ENCODE data around the gene USP9X. TPM values are rescaled to one million over a fixed set of nuclear protein-coding genes. Genes with fewer than 3 reads are reported as not detected.
A peak's percentile ranks its signal among the peaks of the same experiment; 100 is the strongest.

USP9X gene
- total RNA-seq, 1 donor from 2014 or later, result 60.0 TPM

GRCh38 chrX:41167888-41168287 lies 82.6 kb downstream of the USP9X start:
- no peaks in the 10 kb centered on the region for H3K27me3 Mint-ChIP-seq (ENCODE audit: low read depth)
- H3K9me3 Mint-ChIP-seq, result peaks cover 3% of the 10 kb centered on the region
- no peak overlapping the region for H3K27ac Mint-ChIP-seq (ENCODE audit: unreplicated experiment)
- H3K36me3 Mint-ChIP-seq (ENCODE audit: low read depth), result peaks cover 13% of the 10 kb centered on the region
- DNase-seq (ENCODE audit: low read depth, low spot score), result no peak
- no peaks in the 10 kb centered on the region for H3K4me1 Mint-ChIP-seq
- no peak overlapping the region for H3K4me3 Mint-ChIP-seq
- no peak for TF ChIP-seq CTCF (conservative IDR thresholded peaks at IDR 0.05)

GRCh38 chrX:41176263-41176662 lies 91.0 kb downstream of the USP9X start:
- no peak overlapping the region for H3K27ac Mint-ChIP-seq (ENCODE audit: unreplicated experiment)

GRCh38 chrX:41177297-41177696 lies 92.1 kb downstream of the USP9X start:
- Mint-ChIP-seq H3K27ac (ENCODE audit: unreplicated experiment) (no peak overlapping the region), H3K9me3 (peaks cover 2% of the 10 kb centered on the region), H3K4me3 (no peak overlapping the region), H3K4me1 (peaks cover 4% of the 10 kb centered on the region), H3K36me3 (ENCODE audit: low read depth) (peaks cover 11% of the 10 kb centered on the region), H3K27me3 (ENCODE audit: low read depth) (no peaks in the 10 kb centered on the region)
- no peak for DNase-seq (ENCODE audit: low read depth, low spot score)
- no peak for TF ChIP-seq CTCF (conservative IDR thresholded peaks at IDR 0.05)

More at GRCh38 chrX:41176263-41176662, 91.0 kb downstream of the USP9X start:
- Mint-ChIP-seq H3K4me3 (no peak overlapping the region), H3K9me3 (peaks cover 2% of the 10 kb centered on the region), H3K4me1 (peaks cover 4% of the 10 kb centered on the region), H3K27me3 (ENCODE audit: low read depth) (no peaks in the 10 kb centered on the region), H3K36me3 (ENCODE audit: low read depth) (peaks cover 11% of the 10 kb centered on the region)
- no peak for TF ChIP-seq CTCF (conservative IDR thresholded peaks at IDR 0.05)
- DNase-seq (ENCODE audit: low read depth, low spot score), result no peak

GRCh38 chrX:41178201-41178600 lies 93.0 kb downstream of the USP9X start:
- no peak for DNase-seq (ENCODE audit: low read depth, low spot score)
- Mint-ChIP-seq H3K4me1 (peaks cover 4% of the 10 kb centered on the region), H3K9me3 (peaks cover 2% of the 10 kb centered on the region), H3K36me3 (ENCODE audit: low read depth) (peaks cover 7% of the 10 kb centered on the region), H3K27me3 (ENCODE audit: low read depth) (no peaks in the 10 kb centered on the region), H3K27ac (ENCODE audit: unreplicated experiment) (no peak overlapping the region), H3K4me3 (no peak overlapping the region)
- no peak for TF ChIP-seq CTCF (conservative IDR thresholded peaks at IDR 0.05)

GRCh38 chrX:41180194-41180908 lies 95.1 kb downstream of the USP9X start:
- no peak overlapping the region for H3K4me3 Mint-ChIP-seq
- no peak overlapping the region for H3K27ac Mint-ChIP-seq (ENCODE audit: unreplicated experiment)
- no peaks in the 10 kb centered on the region for H3K27me3 Mint-ChIP-seq (ENCODE audit: low read depth)
- H3K9me3 Mint-ChIP-seq, result peaks cover 3% of the 10 kb centered on the region
- DNase-seq (ENCODE audit: low read depth, low spot score), result peak; percentile 18
- TF ChIP-seq CTCF (conservative IDR thresholded peaks at IDR 0.05), result peak; percentile 75
- H3K4me1 Mint-ChIP-seq, result peaks cover 4% of the 10 kb centered on the region
- peaks cover 8% of the 10 kb centered on the region for H3K36me3 Mint-ChIP-seq (ENCODE audit: low read depth)

All from neural crest cell (in vitro differentiated cells).